ENCODE results near the gene MOCOS. TPM values are rescaled to one million over a fixed set of nuclear protein-coding genes. Genes with fewer than 3 reads are reported as not detected.

Gene MOCOS
- total RNA-seq, 1 experiment from 2014 or later = 19.0 TPM

DNA sequence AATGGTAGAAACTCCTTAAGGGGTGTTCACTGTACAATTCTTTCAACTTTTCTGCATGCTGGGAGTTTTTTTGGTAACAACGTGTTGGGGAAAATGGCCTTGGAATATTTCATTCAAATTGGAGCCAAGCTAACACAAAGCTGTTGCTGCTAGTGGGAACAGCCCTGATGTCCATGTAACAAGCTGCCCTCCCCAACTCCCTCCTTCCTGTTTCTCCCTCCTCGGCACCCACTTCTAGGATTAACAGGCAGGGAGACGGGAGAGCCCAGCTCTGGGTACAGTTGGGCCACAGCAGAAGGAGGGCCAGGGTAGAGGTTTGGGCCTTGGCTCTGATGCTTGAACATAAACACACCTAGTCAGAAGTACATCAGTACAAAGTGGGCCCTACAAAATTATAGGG is 9.4 kb upstream of the MOCOS start:
- DNase-seq (ENCODE audit: low spot score) = no peak

DNA sequence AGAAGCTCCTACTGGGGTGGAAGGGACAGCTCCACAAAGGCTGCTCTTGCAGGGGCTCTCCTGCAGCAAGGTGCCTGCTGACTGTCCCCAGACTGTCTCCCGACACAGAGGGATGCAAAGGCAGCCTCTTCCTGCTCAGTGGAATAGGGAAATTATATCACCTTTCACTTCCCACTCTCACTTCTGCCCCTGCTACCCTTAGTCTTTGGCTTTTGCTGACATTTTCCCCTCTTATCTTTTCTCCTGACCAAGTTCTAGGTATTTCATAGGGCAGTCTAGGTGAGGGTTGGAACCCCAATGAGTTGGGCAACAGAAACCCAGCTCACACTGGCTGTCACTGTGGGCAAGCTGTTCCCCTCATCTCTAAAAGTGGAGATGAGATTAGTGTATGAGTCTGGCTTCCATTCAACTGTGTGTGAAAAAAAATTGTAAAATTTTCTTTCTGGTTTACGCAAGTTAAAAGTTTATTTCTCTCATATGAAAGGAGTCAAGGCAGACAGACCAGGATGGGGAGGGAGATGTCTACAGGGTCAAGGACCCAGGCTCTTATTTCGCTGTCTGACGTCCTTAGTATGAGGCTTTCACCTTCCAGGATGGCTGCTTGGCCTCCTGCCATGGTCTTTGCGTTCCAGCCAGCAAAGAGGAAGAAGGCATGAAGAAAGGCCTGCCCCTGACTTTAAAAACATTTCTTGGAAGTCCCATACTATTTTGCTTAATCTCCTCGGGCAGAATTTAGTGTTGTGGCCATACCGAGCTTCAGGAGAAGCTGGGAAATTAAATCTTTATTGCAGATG is 7.5 kb upstream of the MOCOS start:
- peak; percentile 75 for DNase-seq (ENCODE audit: low spot score)

DNA sequence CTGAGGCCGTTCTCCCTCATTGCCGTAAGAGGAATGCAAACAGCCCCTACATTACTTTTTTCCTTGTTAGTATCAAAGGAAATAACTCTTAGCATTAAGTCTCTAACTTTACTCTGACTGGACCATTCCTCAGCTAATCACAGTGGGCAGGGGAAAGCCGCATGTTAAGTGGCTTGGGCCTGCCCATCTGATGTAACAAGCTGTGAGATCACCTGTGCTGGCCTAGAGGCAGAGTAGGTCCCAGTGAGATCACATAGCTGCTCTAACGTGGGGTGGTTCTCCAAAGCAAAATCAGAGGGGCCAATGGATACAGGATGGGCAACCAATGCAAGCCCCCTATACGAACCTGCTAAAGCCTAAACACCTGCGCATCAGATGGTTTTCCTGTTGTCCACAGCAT is 5.9 kb upstream of the MOCOS start:
- DNase-seq (ENCODE audit: low spot score) = no peak

DNA sequence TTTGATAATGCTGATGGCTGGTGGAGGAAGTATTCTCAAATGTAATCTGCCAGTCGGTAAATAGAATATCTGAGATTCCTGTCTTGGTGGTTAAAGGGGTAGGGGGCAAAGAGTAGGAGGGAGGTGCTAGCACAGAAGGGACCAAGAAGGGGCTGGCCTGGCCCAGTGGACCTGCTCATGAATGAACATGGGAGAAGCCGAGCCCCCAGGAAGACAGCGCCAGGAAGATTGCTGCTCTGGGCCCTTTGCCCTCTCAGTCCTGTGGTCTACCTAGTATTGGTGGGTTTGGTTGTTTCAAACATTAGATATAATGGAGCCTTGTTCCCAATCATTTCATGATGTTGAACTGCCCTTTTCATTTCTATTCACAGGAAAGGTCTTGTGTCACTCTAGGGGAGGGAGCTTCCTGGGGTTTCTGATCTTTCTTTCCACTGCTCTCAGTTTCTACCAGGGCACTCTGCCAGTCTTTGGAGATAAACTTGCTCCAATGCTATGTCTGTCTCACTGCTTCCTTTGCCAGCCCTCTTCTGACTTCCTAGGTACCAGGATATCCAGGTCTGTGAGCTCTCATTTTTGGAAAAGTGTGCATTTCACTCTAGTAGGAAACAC is 5.3 kb upstream of the MOCOS start:
- no peak for DNase-seq (ENCODE audit: low spot score)

DNA sequence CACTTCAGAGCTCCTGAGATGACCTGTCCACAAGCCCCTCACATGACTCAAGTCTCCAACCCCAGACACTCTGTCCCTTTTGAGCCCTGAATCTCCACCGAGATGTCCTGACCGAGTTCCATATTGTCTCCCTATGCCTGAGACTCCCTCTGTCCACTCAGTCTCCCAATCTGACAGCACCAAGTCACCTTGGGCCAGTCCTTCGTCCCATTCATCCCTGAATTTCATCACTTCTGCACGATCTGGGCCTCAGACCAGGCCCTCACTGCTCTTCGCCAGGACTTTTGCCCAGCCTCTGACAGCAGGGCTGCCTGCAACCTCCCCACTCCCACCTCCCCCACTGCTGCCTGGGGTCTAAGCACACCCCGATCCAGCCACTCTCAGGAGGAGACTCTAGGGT is 4.3 kb upstream of the MOCOS start:
- DNase-seq (ENCODE audit: low spot score) = no peak

DNA sequence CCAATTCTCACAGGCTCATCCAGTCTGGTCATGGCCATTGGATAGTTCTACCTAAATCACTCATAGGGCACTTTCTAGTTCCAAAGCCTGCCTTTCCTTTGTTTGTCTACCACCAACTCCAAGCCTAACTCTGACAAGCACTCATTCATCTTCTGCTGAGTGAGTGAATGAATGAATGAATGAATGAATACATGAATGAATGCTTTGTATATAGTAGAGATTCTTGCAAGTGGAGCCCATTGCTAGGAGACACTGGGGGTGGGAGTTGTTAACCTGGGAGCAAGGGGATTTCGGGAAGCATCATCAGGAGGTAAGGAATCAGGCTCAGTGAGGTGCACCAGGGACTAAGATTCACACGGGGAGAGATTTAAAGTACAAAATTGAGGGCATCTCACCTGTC is 3.3 kb upstream of the MOCOS start:
- DNase-seq (ENCODE audit: low spot score) = no peak

DNA sequence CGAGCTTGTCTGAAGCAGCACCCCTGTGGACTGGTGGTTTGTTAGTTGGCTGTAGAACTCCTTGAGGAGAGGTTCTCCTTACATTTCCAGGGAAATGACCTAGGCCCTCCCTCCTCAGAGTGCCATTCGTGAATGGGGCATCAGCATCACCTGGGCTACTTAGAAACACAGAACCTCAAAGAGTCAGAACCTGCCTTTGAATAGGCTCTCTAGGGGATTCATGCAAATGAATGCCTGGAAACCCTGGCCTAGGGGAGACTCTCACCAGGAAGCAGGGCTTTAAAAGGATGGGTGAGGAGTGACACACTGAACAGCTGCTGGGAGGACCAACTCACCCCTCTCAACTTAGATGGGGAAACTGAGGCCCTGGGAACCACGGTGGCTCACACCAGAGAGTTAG is 2.1 kb upstream of the MOCOS start:
- DNase-seq (ENCODE audit: low spot score) = no peak

DNA sequence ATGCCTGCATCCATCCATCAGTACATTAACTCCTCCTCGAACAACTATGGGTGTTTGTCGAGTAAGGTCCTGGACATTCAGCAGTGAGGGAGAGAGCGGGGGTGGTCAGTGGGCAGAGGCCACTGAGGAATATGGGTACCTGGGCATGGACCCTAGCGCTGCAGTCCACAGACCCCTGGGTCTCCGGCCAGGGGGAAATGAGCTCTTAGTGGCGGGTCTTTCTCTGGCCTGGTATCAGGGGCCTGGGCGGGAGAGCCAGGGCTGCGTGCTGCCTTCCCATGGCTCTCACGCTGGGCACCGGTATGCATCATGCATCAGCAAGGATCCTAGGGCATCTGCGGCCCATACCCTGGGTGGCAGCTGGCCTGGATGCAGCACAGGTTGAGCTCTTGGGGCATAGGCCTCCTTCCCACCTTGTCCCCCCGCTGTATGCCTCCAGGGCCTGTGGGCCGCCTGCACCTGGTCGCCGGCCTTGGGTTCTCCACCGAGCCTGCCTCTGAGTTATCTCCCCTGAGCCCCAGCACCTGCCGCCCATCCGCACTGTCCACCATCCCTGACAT is 1.3 kb upstream of the MOCOS start:
- no peak for DNase-seq (ENCODE audit: low spot score)

DNA sequence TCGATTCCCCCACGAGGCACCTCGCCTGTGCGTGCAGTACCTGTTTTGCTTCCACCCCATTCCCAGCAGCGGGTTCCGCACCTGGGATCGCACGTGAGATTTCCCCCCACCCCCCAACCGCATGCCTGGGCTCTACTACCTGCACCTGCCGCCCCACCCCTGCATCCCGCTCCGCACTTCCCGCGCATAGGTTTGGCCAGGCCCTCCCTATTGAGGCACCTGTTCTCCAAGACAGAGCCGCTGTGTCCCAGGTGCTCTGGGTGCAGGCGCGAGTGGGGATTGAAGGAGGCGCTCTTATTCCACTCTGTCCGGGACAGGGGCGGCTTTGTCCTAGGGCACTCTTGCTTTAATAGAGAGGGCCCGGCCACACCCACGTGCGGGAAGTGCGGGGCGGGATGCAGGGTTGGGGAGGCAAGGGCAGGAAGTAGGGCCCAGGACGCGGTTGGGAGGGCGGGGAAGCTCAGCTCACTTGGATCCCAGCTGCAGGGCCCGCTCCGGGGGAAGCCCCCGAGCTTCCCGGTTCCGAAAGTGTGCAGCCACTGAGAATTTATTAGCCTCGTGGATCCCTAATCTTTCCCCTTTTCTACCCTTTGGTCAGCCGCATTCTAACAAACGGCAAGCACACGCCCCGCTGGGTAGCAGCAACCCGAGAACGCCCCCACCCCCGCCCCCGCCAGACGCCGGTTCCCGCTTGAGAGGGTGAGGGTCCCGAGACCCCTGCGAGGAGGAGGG is 670 bp upstream of the MOCOS start:
- DNase-seq (ENCODE audit: low spot score) = peak; percentile 33

DNA sequence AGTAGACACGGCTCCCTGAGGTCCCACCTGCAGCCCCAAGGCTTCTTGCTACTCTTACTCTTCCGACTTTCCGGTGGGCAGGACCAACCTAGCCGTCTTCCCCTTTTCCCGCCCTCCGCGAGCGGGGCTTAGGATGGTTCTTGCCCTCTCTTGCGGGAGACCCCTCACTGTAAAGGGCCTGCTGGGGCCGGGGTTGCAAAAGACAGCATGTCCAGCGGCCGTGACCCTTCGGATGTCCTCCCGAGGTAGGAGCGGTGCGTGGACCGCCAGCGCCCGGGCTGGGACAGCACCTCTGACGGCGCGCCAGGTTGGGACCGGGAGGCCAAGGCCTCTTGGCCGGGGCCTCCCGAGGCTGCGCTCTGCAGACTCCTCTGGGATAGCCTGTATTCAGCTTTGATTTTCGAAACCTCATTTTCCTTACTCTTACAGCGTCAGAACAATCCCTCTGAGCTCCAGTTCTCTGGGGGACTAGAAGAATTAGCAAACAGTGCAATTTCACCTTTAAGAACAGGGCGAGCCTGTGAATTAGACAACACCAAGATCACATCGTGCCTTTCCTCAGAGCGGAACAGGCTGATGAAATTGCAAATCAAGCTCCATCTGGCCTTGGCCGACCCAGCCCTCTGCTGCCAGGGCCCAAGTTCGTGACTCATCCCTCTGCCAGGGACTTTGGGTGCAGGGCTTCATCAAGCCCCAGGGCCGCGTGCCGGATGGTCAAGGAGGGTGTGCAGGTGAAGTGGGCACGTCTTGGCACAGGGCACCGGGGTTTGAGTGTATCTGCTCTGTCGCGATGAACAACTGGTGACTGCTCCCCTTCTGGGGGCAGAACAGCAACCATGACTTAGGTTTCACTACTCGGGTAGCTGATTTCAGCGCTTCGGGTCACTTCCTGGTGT is 777 bp downstream of the MOCOS start:
- DNase-seq (ENCODE audit: low spot score) = peak; percentile 65

DNA sequence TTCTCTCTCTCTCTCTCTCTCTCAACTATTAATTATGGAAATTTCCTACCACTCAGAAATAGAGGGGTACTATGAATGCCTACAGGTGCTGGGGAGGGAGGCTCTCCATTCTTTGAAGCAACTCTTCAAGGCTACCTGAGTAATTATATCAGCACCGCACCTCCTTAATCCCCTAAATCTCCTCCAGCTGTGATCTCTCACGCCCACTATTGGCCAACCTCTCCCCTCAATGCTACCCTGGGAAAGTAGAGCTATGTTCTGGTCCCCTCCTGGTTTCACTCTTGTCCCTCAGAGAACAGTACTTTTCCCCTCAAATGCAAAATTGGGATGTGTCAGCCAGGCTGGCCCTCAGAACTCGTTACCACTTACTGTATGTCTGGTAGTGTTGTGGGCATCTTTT is 1.6 kb downstream of the MOCOS start:
- no peak for DNase-seq (ENCODE audit: low spot score)

DNA sequence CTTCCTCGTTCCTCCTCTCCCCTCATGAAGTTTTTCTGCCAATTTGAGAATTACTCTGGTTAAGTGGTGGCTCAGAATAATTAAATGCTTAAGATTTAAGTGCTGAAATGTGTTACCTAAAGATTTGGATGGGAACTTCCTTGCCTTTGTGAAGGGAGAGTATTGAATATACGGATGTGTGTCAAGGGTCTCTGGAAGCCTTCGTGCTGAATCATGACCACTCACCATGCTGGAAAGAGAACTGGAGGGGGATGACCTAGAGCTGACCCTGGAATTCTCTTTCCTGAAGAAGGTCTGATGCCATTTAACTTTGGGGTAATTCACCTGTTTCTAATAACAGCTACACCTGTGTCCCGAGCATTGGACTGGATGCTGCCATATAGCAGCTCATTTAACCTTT is 2.2 kb downstream of the MOCOS start:
- DNase-seq (ENCODE audit: low spot score) = no peak

DNA sequence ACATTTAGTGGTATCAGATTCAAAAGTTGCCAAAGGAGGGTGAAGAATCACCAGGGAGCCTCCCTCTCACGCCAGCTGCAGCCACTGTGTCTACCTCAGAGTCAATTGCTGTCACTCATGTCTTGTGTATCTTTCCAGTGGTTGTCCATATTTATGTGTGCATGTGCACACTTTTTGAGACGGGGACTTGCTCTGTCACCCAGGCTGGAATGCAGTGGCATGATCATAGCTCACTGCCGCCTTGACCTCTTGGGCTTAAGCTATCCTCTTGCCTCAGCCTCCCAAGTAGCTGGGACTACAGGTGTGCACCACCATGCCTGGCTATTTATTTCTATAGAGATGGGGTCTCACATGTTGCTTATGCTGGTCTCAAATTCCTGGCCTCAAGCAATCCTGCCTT is 4.0 kb downstream of the MOCOS start:
- no peak for DNase-seq (ENCODE audit: low spot score)

DNA sequence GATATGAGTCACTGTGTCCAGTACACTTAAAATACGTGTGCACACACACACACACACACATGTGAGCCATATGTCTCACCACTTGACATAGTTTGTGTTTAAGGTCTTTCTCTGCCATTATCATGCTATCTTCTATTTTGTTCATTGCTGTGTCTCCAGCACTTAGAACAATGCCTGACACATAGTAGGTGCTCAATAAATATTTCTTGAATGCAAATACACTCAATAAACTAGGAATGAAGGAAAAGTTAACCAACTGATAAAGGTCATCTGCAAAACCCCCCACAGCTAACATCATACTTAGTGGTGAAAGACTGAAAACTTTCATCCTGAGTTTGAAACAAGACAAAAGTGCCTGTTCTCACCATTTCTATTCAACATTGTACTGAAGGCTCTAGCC is 4.4 kb downstream of the MOCOS start:
- no peak for DNase-seq (ENCODE audit: low spot score)

DNA sequence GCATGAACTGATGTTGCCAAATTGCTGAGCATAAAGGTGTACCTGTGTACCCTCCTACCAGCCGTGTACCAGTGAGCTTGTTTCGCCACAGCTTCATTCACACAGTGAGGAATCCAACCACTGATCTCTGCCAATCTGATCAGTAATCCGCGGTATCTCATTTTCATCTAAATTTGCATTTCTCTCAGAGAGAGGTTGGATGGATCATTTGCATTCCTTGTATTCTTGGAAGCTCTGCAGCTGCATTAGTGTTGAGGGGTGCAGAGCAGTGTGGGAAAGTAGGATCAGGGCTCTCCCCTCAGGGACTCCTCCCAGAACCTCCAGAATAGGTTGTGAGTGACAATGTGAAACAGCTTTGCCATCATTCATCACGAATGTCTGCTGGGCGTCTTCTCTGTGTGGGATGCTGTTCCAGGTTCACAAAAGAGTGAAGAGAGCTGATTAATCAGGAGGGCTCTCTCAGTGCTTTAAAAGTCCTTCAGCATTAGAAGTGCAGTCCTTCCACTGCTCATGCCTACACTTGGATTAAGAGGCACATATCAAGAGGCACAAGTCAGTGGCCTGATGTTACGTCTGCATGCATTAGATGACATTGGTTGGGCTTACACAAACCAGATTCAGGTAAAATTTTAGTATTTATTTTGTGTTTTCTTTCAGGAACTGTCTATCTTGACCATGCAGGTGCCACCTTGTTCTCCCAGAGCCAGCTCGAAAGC is 7.5 kb downstream of the MOCOS start:
- DNase-seq (ENCODE audit: low spot score) = no peak

DNA sequence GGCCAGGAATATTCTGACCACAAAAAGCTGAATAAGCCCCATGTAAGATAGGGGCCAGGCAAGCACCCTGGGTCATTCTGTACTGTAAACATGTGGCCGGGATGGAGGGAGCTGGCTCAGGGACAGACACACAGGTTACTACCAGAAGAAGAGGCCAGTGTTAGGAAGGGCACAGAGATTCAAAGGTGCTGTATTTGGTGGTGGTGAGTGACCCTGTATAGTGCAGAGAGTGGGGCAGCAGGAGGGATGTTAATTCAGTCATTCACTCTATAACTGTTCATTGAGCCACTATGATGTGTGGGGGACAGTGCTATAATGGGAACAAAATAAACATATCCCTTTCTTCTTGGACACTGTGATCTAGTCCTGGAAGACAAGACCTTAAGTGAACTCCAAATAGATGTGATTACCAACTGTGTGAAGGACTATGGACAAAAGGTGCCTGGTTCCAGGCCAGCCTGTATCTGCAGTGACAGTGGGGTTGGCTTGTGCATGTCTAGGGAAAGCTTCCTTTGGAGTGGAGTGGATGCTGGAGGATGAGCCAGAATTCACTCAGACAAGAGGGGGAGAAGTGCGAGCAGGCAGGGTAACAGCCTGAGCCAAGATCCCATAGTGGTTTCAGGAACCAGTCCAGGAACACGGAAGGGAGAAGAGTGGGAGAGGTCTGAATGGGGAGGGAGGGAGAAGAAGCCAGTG is 8.3 kb downstream of the MOCOS start:
- DNase-seq (ENCODE audit: low spot score) = no peak

DNA sequence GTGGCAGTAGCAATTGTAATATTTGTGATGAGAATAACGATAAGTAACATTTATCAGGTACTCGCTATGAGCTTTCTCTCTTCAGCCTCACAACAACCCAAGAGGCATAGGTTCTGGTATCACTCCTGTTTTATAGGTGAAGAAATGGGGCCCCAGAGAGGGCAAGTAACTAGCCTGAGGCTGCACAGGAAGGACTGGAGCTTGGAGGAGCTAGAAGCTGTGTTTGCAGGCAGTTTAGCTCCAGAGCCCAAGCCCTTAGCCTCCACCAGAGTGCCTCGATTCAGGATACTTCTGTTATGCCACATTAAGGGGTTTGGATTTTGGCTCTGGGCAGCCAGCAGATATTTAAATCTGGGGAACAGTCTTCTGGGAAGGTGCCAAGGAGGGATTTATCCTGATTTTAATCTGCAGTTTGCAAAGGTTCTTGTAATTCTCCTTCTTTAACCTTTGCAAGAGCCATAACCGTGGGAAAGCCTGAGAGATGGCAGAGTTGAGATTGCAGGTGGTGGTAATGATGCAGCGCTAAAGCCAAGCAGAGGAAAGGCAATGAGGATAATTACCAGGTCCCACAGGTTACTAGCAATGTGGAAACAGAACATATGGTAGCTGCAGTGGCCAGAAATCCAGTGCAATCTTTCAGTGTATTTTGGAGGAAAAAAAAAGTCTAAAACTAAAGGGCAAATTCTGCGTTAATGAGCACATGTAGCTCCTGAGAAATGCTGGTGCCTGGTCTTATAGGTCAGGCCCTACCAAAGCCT is 9.1 kb downstream of the MOCOS start:
- DNase-seq (ENCODE audit: low spot score) = no peak

DNA sequence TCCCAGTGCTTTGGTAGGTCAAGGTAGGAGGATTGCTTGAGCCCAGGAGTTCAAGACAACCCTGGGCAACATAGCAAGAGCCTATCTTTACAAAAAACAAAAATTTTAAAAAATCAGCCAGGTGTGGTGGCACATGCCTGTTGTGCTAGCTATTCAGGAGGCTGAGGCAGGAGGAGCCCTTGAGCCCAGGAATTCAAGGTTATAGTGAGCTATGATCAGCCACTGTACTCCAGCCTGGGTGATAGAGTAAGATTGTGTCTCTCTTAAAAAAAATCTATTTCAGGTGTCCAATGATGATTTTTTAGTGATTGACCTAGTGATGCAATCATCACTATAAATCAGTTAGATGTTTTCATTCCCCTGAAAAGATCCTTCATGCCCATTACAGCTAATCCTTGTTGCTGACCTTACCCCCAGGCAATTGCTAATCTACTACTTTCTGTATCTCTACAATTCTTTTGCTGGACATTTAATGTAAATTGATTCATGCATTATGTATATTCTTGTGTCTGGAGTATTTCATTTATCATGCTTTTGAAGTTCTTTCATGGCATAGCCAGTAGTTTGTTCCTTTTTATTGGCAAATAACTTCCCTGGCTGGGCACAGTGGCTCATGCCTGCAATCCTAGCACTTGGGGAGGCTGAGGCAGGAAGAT is 10.3 kb downstream of the MOCOS start:
- no peak for DNase-seq (ENCODE audit: low spot score)

DNA sequence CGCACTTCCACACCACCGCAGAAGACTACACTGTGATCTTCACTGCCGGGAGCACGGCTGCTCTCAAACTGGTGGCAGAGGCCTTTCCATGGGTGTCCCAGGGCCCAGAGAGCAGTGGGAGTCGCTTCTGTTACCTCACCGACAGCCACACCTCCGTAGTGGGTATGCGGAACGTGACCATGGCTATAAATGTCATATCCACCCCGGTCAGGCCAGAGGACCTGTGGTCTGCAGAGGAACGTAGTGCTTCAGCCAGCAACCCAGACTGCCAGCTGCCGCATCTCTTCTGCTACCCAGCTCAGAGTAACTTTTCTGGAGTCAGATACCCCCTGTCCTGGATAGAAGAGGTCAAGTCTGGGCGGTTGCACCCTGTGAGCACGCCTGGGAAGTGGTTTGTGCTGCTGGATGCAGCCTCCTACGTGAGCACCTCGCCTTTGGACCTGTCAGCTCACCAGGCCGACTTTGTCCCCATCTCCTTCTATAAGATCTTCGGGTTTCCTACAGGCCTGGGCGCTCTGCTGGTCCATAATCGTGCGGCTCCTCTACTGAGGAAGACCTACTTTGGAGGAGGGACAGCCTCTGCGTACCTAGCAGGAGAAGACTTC is 12.5 kb downstream of the MOCOS start:
- DNase-seq (ENCODE audit: low spot score) = no peak

Data from H4 (cell line).